ENCODE measurements around the gene FBXW2.
A peak's percentile ranks its signal among the peaks of the same experiment; 100 is the strongest.

Gene FBXW2

DNA sequence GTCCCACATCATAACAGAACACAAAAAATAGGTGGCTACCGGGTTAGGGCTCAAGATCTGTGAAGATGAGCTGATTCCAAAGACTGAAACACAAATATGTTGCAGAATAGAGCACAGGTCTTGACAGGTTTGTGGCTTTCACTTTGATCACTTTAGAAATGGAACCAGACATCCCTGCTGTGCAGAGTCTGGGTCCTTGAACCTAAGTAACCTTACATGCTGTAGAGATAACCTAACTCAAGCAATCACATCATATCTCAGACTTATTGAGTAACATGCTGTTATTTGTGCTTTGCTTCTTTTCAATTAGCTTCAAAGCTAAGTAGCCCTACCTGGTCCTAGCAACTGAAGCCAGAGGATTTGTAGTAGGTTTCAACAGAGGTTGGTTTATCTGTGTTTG lies 24.3 kb downstream of the FBXW2 start:
- in situ Hi-C loops (cut with HindIII; ENCODE audit: low pct_ligation_motif_present, low sequenced_read_pairs): no loop called here
- Histone ChIP-seq H3K36me3 (replicated peaks) (peaks cover 48% of the 10 kb centered on the region), H3K27ac (no peak overlapping the region), H3K27me3 (replicated peaks) (no peaks in the 10 kb centered on the region), H3K4me3 (ENCODE audit: low read depth, low read length) (no peak overlapping the region)
- TF ChIP-seq, protein P1, sequence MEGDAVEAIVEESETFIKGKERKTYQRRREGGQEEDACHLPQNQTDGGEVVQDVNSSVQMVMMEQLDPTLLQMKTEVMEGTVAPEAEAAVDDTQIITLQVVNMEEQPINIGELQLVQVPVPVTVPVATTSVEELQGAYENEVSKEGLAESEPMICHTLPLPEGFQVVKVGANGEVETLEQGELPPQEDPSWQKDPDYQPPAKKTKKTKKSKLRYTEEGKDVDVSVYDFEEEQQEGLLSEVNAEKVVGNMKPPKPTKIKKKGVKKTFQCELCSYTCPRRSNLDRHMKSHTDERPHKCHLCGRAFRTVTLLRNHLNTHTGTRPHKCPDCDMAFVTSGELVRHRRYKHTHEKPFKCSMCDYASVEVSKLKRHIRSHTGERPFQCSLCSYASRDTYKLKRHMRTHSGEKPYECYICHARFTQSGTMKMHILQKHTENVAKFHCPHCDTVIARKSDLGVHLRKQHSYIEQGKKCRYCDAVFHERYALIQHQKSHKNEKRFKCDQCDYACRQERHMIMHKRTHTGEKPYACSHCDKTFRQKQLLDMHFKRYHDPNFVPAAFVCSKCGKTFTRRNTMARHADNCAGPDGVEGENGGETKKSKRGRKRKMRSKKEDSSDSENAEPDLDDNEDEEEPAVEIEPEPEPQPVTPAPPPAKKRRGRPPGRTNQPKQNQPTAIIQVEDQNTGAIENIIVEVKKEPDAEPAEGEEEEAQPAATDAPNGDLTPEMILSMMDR (IDR thresholded peaks at IDR 0.05; ENCODE audit: low read depth, low read length, missing control alignments): no peak
- DNase-seq: no peak

DNA sequence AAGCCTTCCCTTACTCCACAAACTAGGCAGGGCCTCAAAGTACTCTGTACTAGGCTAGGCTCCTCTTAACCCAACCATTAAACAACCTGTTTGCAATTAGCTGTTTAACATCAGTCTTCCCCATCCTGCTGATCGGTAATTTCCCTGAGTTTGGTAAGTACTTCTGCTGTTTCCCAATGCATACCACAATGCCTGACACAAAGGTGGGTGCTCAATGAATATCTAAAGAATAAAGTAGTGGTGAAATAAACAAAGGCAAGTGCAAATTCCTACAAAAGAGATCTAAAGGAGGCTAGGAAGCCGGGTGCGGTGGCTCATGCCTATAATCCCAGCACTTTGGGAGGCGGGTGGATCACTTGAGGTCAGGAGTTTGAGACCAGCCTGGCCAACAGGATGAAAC lies 25.0 kb downstream of the FBXW2 start:
- peaks cover 47% of the 10 kb centered on the region for H3K36me3 ChIP-seq (replicated peaks)

DNA sequence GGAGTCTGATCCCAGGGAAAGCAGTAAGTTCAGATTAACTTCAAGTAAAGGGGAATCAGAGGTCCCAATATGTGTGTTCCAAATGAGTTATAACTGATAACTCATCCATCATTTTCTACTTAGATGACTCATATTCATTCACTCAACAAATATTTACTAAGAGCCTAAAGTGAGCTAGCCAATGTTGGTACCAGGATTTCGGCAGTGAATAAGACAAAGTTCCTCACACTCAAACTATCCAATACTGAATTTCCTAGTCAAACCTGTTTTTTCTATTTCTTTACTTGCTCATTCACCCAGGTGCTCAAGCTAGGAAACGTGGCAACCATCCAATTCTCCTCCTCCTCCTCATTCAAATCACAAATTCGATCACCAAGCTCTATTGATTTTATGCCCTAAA lies 25.8 kb downstream of the FBXW2 start:
- no peak for DNase-seq
- H3K27ac ChIP-seq: no peak overlapping the region
- in situ Hi-C loops (cut with HindIII; ENCODE audit: low pct_ligation_motif_present, low sequenced_read_pairs): no loop called here
- H3K4me3 ChIP-seq (ENCODE audit: low read depth, low read length): no peak overlapping the region
- no peaks in the 10 kb centered on the region for H3K27me3 ChIP-seq (replicated peaks)
- H3K36me3 ChIP-seq (replicated peaks): peaks cover 46% of the 10 kb centered on the region
- TF ChIP-seq, protein P1 (IDR thresholded peaks at IDR 0.05; ENCODE audit: low read depth, low read length, missing control alignments): no peak

More for the DNA sequence above, 25.0 kb downstream of the FBXW2 start:
- H3K4me3 ChIP-seq (ENCODE audit: low read depth, low read length): no peak overlapping the region
- TF ChIP-seq, protein P1 (IDR thresholded peaks at IDR 0.05; ENCODE audit: low read depth, low read length, missing control alignments): no peak
- H3K27me3 ChIP-seq (replicated peaks): no peaks in the 10 kb centered on the region
- DNase-seq: no peak
- no peak overlapping the region for H3K27ac ChIP-seq
- in situ Hi-C loops (cut with HindIII; ENCODE audit: low pct_ligation_motif_present, low sequenced_read_pairs): no loop called here

DNA sequence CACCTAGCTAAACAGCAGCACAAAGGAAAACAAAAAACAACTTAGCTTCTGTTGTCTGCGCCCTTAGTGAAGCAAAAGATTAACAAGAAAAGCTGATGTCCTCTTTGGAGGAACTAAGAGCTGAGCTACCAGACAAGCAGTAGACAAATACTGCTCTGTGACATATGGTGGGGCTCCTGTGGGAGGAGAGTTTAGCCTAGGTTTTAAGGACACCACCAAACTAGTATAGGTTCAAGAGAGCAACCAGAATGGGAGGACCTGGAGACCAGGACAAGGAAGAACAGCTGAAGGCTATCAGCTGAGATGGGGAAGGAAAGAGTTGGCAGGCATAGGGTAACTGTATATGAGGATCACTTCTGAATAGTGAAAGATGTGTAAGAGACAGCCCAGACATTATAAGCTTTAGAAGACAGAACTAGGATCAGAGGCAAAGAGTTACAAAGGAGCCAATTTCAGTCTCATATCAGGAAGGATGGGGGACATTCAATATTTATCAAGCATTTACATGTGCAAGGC lies 27.2 kb downstream of the FBXW2 start:
- DNase-seq: no peak
- Histone ChIP-seq H3K27me3 (replicated peaks) (no peaks in the 10 kb centered on the region), H3K4me3 (ENCODE audit: low read depth, low read length) (no peak overlapping the region), H3K27ac (no peak overlapping the region), H3K36me3 (replicated peaks) (peaks cover 37% of the 10 kb centered on the region)
- in situ Hi-C loops (cut with HindIII; ENCODE audit: low pct_ligation_motif_present, low sequenced_read_pairs): no loop called here
- TF ChIP-seq, protein P1 (IDR thresholded peaks at IDR 0.05; ENCODE audit: low read depth, low read length, missing control alignments): no peak

DNA sequence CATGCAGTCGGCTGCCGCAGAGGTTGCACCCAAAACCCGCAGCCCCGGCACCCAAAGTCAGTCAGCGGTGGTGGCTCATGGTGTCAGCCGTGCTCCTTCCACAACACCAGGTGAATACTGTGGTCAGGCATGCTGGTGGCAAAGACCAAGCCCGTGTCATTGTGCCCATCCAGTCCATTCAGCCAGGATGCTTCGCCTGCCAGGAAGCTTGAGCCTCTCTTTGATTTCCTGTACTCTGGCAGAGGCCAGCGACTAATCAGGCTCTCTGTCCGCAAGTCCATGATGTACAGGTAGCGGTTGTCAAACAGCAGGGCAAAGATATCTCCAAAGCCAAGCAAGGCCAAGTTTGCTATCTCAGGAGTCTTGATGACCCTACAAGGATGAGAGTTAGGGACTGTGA lies 28.7 kb downstream of the FBXW2 start:
- TF ChIP-seq, protein P1 (IDR thresholded peaks at IDR 0.05; ENCODE audit: low read depth, low read length, missing control alignments): no peak
- H3K36me3 ChIP-seq (replicated peaks): peaks cover 29% of the 10 kb centered on the region
- no peak overlapping the region for H3K27ac ChIP-seq
- in situ Hi-C loops (cut with HindIII; ENCODE audit: low pct_ligation_motif_present, low sequenced_read_pairs): no loop called here
- DNase-seq: no peak
- H3K4me3 ChIP-seq (ENCODE audit: low read depth, low read length): no peak overlapping the region
- H3K27me3 ChIP-seq (replicated peaks): no peaks in the 10 kb centered on the region

DNA sequence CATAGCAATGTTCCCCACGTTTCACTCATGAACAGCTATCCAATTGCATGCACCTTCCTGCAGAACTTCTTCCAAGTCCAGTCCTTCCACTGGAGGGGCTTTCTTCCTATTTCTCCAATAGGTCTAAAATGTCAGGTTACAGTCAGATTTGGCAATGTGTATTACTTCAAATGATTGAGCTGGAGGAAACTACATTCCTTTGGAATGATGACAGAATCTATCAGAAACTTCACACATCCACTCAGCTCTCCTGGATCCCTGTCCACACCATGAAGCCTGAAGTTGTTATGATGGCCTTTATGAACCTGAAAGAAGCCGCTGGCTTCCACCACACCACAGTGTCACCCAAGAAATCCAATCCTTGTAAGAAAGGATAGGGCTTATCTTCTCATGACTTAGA lies 32.2 kb downstream of the FBXW2 start:
- H3K4me3 ChIP-seq (ENCODE audit: low read depth, low read length): no peak overlapping the region
- DNase-seq: peak; percentile 3
- in situ Hi-C loops (cut with HindIII; ENCODE audit: low pct_ligation_motif_present, low sequenced_read_pairs): no loop called here
- peaks cover 14% of the 10 kb centered on the region for H3K36me3 ChIP-seq (replicated peaks)
- TF ChIP-seq, protein P1 (IDR thresholded peaks at IDR 0.05; ENCODE audit: low read depth, low read length, missing control alignments): no peak
- H3K27me3 ChIP-seq (replicated peaks): no peaks in the 10 kb centered on the region
- no peak overlapping the region for H3K27ac ChIP-seq

Measured in brain microvascular endothelial cell (primary cell).